Measurements from ENCODE around the gene BAIAP2. TPM values are rescaled to one million over a fixed set of nuclear protein-coding genes. Genes with fewer than 3 reads are reported as not detected.

Gene BAIAP2
- total RNA-seq, 2 donors from 2014 or later = 14.7 to 22.7 TPM

GRCh38 chr17:80989586-80989913 is 45.4 kb upstream of the BAIAP2 start:
- Histone ChIP-seq H3K36me3 (no peaks in the 10 kb centered on the region), H3K4me3 (no peak overlapping the region)
- intact Hi-C loops (cut with DNase I) = no loop called here

GRCh38 chr17:80990921-80991644 is 43.9 kb upstream of the BAIAP2 start:
- H3K36me3 ChIP-seq = no peaks in the 10 kb centered on the region
- H3K4me1 ChIP-seq = peaks cover 6% of the 10 kb centered on the region
- H3K27ac ChIP-seq = peak overlapping the region; percentile 34

More at GRCh38 chr17:80989586-80989913, 45.4 kb upstream of the BAIAP2 start:
- Histone ChIP-seq H3K4me1 (peaks cover 6% of the 10 kb centered on the region), H3K9ac (ENCODE audit: low read depth in 2 of 2, low read length in 2 of 2) (peak overlapping the region; percentile 2 to 31), H3K9me3 (no peaks in the 10 kb centered on the region), H3K27me3 (no peaks in the 10 kb centered on the region), H3K27ac (no peak overlapping the region)
- no peak for TF ChIP-seq CTCF (IDR thresholded peaks at IDR 0.05)
- no peak for DNase-seq

GRCh38 chr17:80991645-80992076 is 43.3 kb upstream of the BAIAP2 start, which contains the start of gene CHMP6:
TSS of gene CHMP6 (plus strand) at chr17:80991841. CDS start at chr17:80991919, 78 bp downstream.
- H3K4me3 ChIP-seq = peak within 1 kb of the TSS; percentile 91
- peak within 1 kb of the TSS; percentile 76 to 92 for H3K9ac ChIP-seq (ENCODE audit: low read depth in 2 of 2, low read length in 2 of 2)
- DNase-seq = peak; percentile 72
- no peaks in the 10 kb centered on the region for H3K27me3 ChIP-seq
- no peak for TF ChIP-seq CTCF (IDR thresholded peaks at IDR 0.05)
- H3K27ac ChIP-seq = peak within 1 kb of the TSS; percentile 34
- H3K36me3 ChIP-seq = peaks cover 4% of the 10 kb centered on the region
- intact Hi-C loops (cut with DNase I) = no loop called here
- no peaks in the 10 kb centered on the region for H3K9me3 ChIP-seq
- peaks cover 6% of the 10 kb centered on the region for H3K4me1 ChIP-seq

More at GRCh38 chr17:80990921-80991644, 43.9 kb upstream of the BAIAP2 start:
- intact Hi-C loops (cut with DNase I) = no loop called here
- H3K27me3 ChIP-seq = no peaks in the 10 kb centered on the region
- peak; percentile 57 for DNase-seq
- H3K9me3 ChIP-seq = no peaks in the 10 kb centered on the region
- peak overlapping the region; percentile 76 to 92 for H3K9ac ChIP-seq (ENCODE audit: low read depth in 2 of 2, low read length in 2 of 2)
- TF ChIP-seq CTCF (IDR thresholded peaks at IDR 0.05) = no peak
- H3K4me3 ChIP-seq = peak overlapping the region; percentile 91

GRCh38 chr17:80992077-80992947 is 42.6 kb upstream of the BAIAP2 start:
- no peaks in the 10 kb centered on the region for H3K9me3 ChIP-seq
- peaks cover 6% of the 10 kb centered on the region for H3K4me1 ChIP-seq
- peak overlapping the region; percentile 34 for H3K27ac ChIP-seq
- H3K36me3 ChIP-seq = peaks cover 9% of the 10 kb centered on the region
- TF ChIP-seq CTCF (IDR thresholded peaks at IDR 0.05) = no peak
- H3K9ac ChIP-seq (ENCODE audit: low read depth in 2 of 2, low read length in 2 of 2) = peak overlapping the region; percentile 67 to 92
- intact Hi-C loops (cut with DNase I) = no loop called here
- peak overlapping the region; percentile 91 for H3K4me3 ChIP-seq
- no peaks in the 10 kb centered on the region for H3K27me3 ChIP-seq
- no peak for DNase-seq

- DNase-seq = no peak
- peaks cover 6% of the 10 kb centered on the region for H3K4me1 ChIP-seq
- H3K27ac ChIP-seq = peak overlapping the region; percentile 34
- no peak for TF ChIP-seq CTCF (IDR thresholded peaks at IDR 0.05)
- intact Hi-C loops (cut with DNase I) = no loop called here
- no peaks in the 10 kb centered on the region for H3K27me3 ChIP-seq
- H3K4me3 ChIP-seq = peak overlapping the region; percentile 91
- H3K9me3 ChIP-seq = no peaks in the 10 kb centered on the region
- peaks cover 12% of the 10 kb centered on the region for H3K36me3 ChIP-seq
- peak overlapping the region; percentile 67 to 92 for H3K9ac ChIP-seq (ENCODE audit: low read depth in 2 of 2, low read length in 2 of 2)
Measured at GRCh38 chr17:80992948-80993624, 41.9 kb upstream of the BAIAP2 start.
